Testis (tissue), 2 donors: ENCODE measurements around the gene GAS5.

Experiments
- POLR2A ChIP-seq: fragments of 450-650 bp; IDR thresholded peaks from one replicate; pipeline ENCODE4 v1.6.1; 2017; ENCODE audit warnings: antibody characterized with exemption, mild to moderate bottlenecking, moderate library complexity
- TF ChIP-seq, protein P1 (sequence below), 3 experiments: fragments of 450-650 bp in 2 of 3; fragments of 200-600 bp in 1 of 3; sonication (generic) in 1 of 3; IDR thresholded peaks; one replicate each; pipeline ENCODE4 v1.5.1; 2016 to 2019; ENCODE audit warnings: antibody characterized with exemption in 3 of 3, mild to moderate bottlenecking in 2 of 3, moderate library complexity in 1 of 3

DNA sequence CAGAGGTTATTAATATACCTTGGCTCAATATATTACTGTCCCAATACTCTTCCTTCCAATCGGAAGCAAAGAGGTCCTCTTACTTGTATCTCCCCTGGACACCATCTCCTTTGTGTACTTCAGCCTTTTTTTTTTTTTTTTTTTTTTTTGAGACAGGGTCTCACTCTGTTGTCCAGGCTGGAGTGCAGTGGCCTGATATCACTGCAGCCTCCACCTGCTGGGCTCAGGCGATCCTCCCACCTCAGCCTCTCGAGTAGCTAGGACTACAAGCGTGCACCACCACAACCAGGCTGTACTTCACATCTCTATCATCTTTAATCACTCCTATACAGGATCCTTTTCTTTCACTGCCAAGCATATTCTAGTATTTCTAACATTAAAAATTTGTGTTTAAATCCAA lies 46.1 kb downstream of the GAS5 start:
- TF ChIP-seq, protein P1, sequence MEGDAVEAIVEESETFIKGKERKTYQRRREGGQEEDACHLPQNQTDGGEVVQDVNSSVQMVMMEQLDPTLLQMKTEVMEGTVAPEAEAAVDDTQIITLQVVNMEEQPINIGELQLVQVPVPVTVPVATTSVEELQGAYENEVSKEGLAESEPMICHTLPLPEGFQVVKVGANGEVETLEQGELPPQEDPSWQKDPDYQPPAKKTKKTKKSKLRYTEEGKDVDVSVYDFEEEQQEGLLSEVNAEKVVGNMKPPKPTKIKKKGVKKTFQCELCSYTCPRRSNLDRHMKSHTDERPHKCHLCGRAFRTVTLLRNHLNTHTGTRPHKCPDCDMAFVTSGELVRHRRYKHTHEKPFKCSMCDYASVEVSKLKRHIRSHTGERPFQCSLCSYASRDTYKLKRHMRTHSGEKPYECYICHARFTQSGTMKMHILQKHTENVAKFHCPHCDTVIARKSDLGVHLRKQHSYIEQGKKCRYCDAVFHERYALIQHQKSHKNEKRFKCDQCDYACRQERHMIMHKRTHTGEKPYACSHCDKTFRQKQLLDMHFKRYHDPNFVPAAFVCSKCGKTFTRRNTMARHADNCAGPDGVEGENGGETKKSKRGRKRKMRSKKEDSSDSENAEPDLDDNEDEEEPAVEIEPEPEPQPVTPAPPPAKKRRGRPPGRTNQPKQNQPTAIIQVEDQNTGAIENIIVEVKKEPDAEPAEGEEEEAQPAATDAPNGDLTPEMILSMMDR (IDR thresholded peaks at IDR 0.05), result no peak
- TF ChIP-seq POLR2A, result no peak
